K562 (cell line): ENCODE data around the gene C7. TPM values are rescaled to one million over a fixed set of nuclear protein-coding genes. Genes with fewer than 3 reads are reported as not detected.

Source experiments
- ATAC-seq: fragments of 200-7000 bp; cut with Tn5 transposase; 3 replicates; pipeline ENCODE4 v1.9.1; 2020; ENCODE audit warnings: moderate library complexity
- BruUV-seq: library from RNA; stranded (reverse); fragments of 400-500 nt; replicated peaks from 2 replicates; lab custom pipeline; 2021; lab: Mats Ljungman, UMichigan
- CTCF ChIA-PET: fragments of 300-600 bp; formaldehyde crosslinking; extraction: SDS; loops from one replicate; lab custom pipeline; 2021; ENCODE audit warnings: low intra/inter-chr PET ratio; lab: Yijun Ruan, JAX
- POLR2A ChIA-PET: fragments of 300-600, 350-650 bp; sonication (Branson Sonifier 250); formaldehyde crosslinking; extraction: SDS; loops from one replicate; lab custom pipeline; 2021; ENCODE audit warnings: antibody characterized with exemption, inconsistent platforms; lab: Yijun Ruan, JAX
- DNase-seq, 4 experiments: peaks; one replicate each; pipeline versions ENCODE4 v3.0.0 to v3.0.0-alpha.2; 2011 to 2018; ENCODE audit warnings: low spot score in 3 of 4, mixed read lengths in 3 of 4; ENCODE audit errors: extremely low read depth in 1 of 4
- FAIRE-seq: peaks from 2 replicates; lab custom pipeline; 2011; peaks lifted over from hg19 to GRCh38; lab: Jason Lieb, UNC
- H2AFZ ChIP-seq: 2 replicates; pipeline ENCODE4 v1.6.0; 2011; ENCODE audit warnings: low read depth, low read length, control low read depth, inconsistent platforms
- H3K27ac ChIP-seq: fragments of 200-600 bp; 3 replicates; pipeline ENCODE4 v1.8.0; 2011; ENCODE audit warnings: low read depth, mild to moderate bottlenecking, control low read depth, inconsistent platforms, low read length, moderate library complexity, mixed read lengths; ENCODE audit errors: extremely low read depth
- H3K27me3 ChIP-seq, 2 experiments: fragments of 300-600 bp in 1 of 2; 2 replicates in 1 of 2; 3 replicates in 1 of 2; pipeline versions ENCODE4 v1.6.0 to v1.8.0; 2011; ENCODE audit warnings: inconsistent platforms in 2 of 2, low read length in 2 of 2, mild to moderate bottlenecking in 1 of 2, mixed read lengths in 1 of 2, moderate library complexity in 1 of 2; ENCODE audit not compliant: control insufficient read depth in 2 of 2, insufficient read depth in 2 of 2
- H3K36me3 ChIP-seq: fragments of 300-600 bp; 3 replicates; pipeline ENCODE4 v1.8.0; 2011; ENCODE audit warnings: mild to moderate bottlenecking, low read length, inconsistent platforms; ENCODE audit not compliant: control insufficient read depth, insufficient read depth
- H3K4me1 ChIP-seq, 2 experiments: fragments of 200-600 bp in 1 of 2; replicated peaks in 1 of 2; 2 replicates in 1 of 2; 3 replicates in 1 of 2; pipeline versions ENCODE4 v1.5.1 to v1.8.0; 2011; ENCODE audit warnings: inconsistent platforms in 2 of 2, low read length in 2 of 2, mild to moderate bottlenecking in 1 of 2, mixed read lengths in 1 of 2, moderate library complexity in 1 of 2; ENCODE audit not compliant: control insufficient read depth in 2 of 2, insufficient read depth in 2 of 2
- H3K4me2 ChIP-seq: 2 replicates; pipeline ENCODE4 v1.6.1; 2011; ENCODE audit warnings: low read length, control low read depth, inconsistent platforms, mixed read lengths; ENCODE audit not compliant: insufficient read depth
- H3K4me3 ChIP-seq: fragments of 200-600 bp; sonication (generic), shearing (Covaris generic); 2 replicates; pipeline ENCODE4 v1.5.1; 2016; ENCODE audit warnings: control low read depth, inconsistent platforms
- H3K79me2 ChIP-seq: fragments of 200-600 bp; 3 replicates; pipeline ENCODE4 v1.8.0; 2011; ENCODE audit warnings: low read length, inconsistent platforms; ENCODE audit not compliant: control insufficient read depth, insufficient read depth
- H3K9ac ChIP-seq, 2 experiments: 2 replicates each; pipeline versions ENCODE4 v1.6.0 to v1.6.1; 2011; ENCODE audit warnings: low read depth in 2 of 2, low read length in 2 of 2, control low read depth in 1 of 2, inconsistent platforms in 1 of 2, mild to moderate bottlenecking in 1 of 2, mixed read lengths in 1 of 2; ENCODE audit not compliant: insufficient read depth in 1 of 2
- H3K9me1 ChIP-seq: one replicate; pipeline ENCODE4 v1.6.0; 2011; ENCODE audit warnings: inconsistent platforms, mild to moderate bottlenecking, low read length, moderate library complexity; ENCODE audit not compliant: control insufficient read depth, insufficient read depth
- H3K9me3 ChIP-seq: replicated peaks from 2 replicates; pipeline ENCODE4 v1.5.1; 2011; ENCODE audit warnings: low read depth, low read length, inconsistent platforms; ENCODE audit not compliant: control insufficient read depth, insufficient read depth
- H4K20me1 ChIP-seq: replicated peaks from 2 replicates; pipeline ENCODE4 v1.6.1; 2011; ENCODE audit warnings: low read length, inconsistent platforms, mixed read lengths; ENCODE audit not compliant: control insufficient read depth, insufficient read depth
- SAFB2 ChIP-seq: fragments of 200-400 bp; formaldehyde crosslinking; IDR thresholded peaks from 2 replicates; pipeline ENCODE4 v1.6.1; 2018; ENCODE audit warnings: borderline replicate concordance, low read length, low read depth, moderate library complexity; ENCODE audit not compliant: severe bottlenecking
- TBP ChIP-seq: optimal IDR thresholded peaks from 2 replicates; pipeline ENCODE3; 2011; ENCODE audit warnings: low read depth, low read length, improper control_type of control experiment
- WGBS: fragments of 100-300 bp; shearing (Covaris generic); methylation state at CpG from one replicate; pipeline ENCODE4 v1.1.6; 2016; ENCODE audit warnings: low coverage, mixed read lengths; ENCODE audit not compliant: insufficient coverage; ENCODE audit errors: missing lambda C conversion rate; 5-methylcytosine and 5-hydroxymethylcytosine counted together
- in situ Hi-C: fragments of 300-500 bp; cut with MboI; formaldehyde crosslinking; loops from 4 replicates; pipeline ENCODE4 v1.15.0; 2018; ENCODE audit warnings: inconsistent platforms, mixed read lengths
- intact Hi-C: fragments of 100-400 bp; cut with micrococcal nuclease; formaldehyde crosslinking; loops from 2 replicates; pipeline ENCODE4 v1.14.2; 2022
- polyA plus RNA-seq, 8 experiments: library from polyadenylated mRNA; depleted of rRNA in 4 of 8; stranded (reverse) in 5 of 8; unstranded in 3 of 8; fragments of >200 nt; fragmentation: Nextera tagmentation in 2 of 8; fragmentation: Illumina TruSeq in 1 of 8; extraction: Ambion mirVana in 2 of 8; extraction: Trizol in 1 of 8; gene quantifications; 2 replicates each; pipeline versions ENCODE4 v1.2.1 to v1.2.3, GENCODE V29; 2011 to 2014; ENCODE audit warnings: inconsistent platforms in 1 of 8, missing spikeins in 1 of 8
- total RNA-seq, 7 experiments: library from RNA; depleted of rRNA in 6 of 7; stranded (reverse); fragments of >200 nt in 6 of 7; fragmentation: Illumina TruSeq in 2 of 7; extraction: Trizol in 2 of 7; gene quantifications; 2 replicates each; pipeline versions ENCODE4 v1.2.1 to v1.2.3, GENCODE V29; 2011 to 2021; ENCODE audit warnings: low replicate concordance in 1 of 7
- TF ChIP-seq, protein P1 (sequence below), 2 experiments: IDR thresholded peaks in 1 of 2; conservative IDR thresholded peaks in 1 of 2; 2 replicates each; pipeline ENCODE4 v1.6.1; 2016; ENCODE audit warnings: low read depth in 2 of 2, mild to moderate bottlenecking in 1 of 2, missing compliant biosample characterization in 1 of 2, missing genetic modification characterization in 1 of 2, moderate library complexity in 1 of 2
- TF ChIP-seq, protein P2 (sequence below), 2 experiments: fragments of 250-450 bp in 1 of 2; fragments of 450-650 bp in 1 of 2; sonication (Bioruptor Pico) in 1 of 2; IDR thresholded peaks; 2 replicates each; pipeline versions ENCODE4 v1.6.1 to v1.8.0; 2016 to 2021; ENCODE audit warnings: mild to moderate bottlenecking in 2 of 2, moderate library complexity in 2 of 2, missing compliant biosample characterization in 1 of 2, missing genetic modification characterization in 1 of 2

The C7 gene
- total and polyA plus RNA-seq, 9 of the 15 experiments (the other 6 are each of a cell fraction or from before 2014, with no cell fraction given): 0.82 TPM; not detected in 8

DNA sequence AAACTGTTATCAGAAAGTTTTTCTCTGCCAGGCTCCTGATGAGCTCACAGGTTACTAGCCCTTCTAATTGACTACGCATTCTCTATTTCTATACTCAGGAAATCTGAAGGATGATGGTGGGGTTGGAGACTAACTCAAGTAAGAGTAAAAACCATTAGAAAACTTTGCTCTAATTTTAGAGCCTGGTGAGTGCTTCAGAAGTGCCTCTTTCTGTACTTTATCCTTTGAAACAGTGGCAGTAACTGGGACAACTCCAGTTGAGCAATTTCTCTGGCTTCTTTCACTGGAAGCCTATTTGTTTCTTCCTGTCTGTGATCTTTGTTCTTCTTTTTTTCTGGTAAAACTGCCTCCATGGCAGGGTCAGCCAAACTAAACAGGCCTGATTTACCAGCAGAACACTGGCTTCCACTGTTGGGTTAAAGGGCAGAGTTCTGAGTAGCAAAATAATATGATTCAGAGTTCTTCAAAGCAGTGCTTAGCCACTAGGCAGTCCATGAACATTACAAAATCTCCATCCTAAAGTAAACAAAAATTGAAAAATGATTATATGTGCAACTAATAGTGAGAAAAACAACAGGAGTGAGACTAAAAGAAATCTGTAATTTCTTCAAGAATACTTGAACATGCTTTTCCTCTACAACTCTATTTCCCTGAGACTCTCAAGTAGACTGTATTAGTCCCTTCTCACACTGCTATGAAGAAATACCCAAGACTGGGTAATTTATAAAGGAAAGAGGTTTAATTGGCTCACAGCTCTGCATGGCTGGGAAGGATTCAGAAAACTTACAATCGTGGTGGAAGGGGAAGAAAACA lies 82.1 kb downstream of the C7 start:
- H3K9ac ChIP-seq: no peak overlapping the region
- TF ChIP-seq, protein P1, sequence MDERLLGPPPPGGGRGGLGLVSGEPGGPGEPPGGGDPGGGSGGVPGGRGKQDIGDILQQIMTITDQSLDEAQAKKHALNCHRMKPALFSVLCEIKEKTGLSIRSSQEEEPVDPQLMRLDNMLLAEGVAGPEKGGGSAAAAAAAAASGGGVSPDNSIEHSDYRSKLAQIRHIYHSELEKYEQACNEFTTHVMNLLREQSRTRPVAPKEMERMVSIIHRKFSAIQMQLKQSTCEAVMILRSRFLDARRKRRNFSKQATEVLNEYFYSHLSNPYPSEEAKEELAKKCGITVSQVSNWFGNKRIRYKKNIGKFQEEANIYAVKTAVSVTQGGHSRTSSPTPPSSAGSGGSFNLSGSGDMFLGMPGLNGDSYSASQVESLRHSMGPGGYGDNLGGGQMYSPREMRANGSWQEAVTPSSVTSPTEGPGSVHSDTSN (CRISPR knock-in tag; IDR thresholded peaks at IDR 0.05; ENCODE audit: low read depth): no peak
- TF ChIP-seq, protein P1 (tag; conservative IDR thresholded peaks at IDR 0.05; ENCODE audit: low read depth): no peak
- TF ChIP-seq SAFB2: no peak
- TF ChIP-seq, protein P2, sequence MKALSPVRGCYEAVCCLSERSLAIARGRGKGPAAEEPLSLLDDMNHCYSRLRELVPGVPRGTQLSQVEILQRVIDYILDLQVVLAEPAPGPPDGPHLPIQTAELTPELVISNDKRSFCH (CRISPR knock-in tag; IDR thresholded peaks at IDR 0.05): no peak
- TF ChIP-seq, protein P2 (tag; IDR thresholded peaks at IDR 0.05): no peak
- no peak for TF ChIP-seq TBP
- H3K4me3 ChIP-seq: no peak overlapping the region
- no peaks in the 10 kb centered on the region for H4K20me1 ChIP-seq
- H2AFZ ChIP-seq: no peak overlapping the region
- no TSS peak for BruUV-seq
- no peaks in the 10 kb centered on the region for H3K79me2 ChIP-seq
- H3K9me3 ChIP-seq: no peaks in the 10 kb centered on the region
- H3K36me3 ChIP-seq: no peaks in the 10 kb centered on the region
- DNase-seq (no peak), FAIRE-seq (no peak), ATAC-seq (no peak)
- CTCF ChIA-PET: no interaction called here
- POLR2A ChIA-PET: no interaction called here
- no peaks in the 10 kb centered on the region for H3K4me1 ChIP-seq
- H3K27me3 ChIP-seq: no peaks in the 10 kb centered on the region
- in situ Hi-C loops (no loop called here), intact Hi-C loops (no loop called here)
- 0% methylated on average over 2 of the region's 2 CpGs for WGBS
- no peak overlapping the region for H3K4me2 ChIP-seq
- H3K9me1 ChIP-seq: no peaks in the 10 kb centered on the region
- no peak overlapping the region for H3K27ac ChIP-seq
